SK-N-SH (cell line): Measurements from ENCODE around the gene RESF1. TPM values are rescaled to one million over a fixed set of nuclear protein-coding genes. Genes with fewer than 3 reads are reported as not detected.

Experiments used
- CTCF ChIA-PET: fragments of 300-600, 350-600 bp; formaldehyde crosslinking; extraction: SDS; loops from one replicate; lab custom pipeline; 2021; lab: Yijun Ruan, JAX
- POLR2A ChIA-PET: fragments of 350-600 bp; sonication (Branson Sonifier 250); formaldehyde crosslinking; extraction: SDS; loops from one replicate; lab custom pipeline; 2020; ENCODE audit warnings: antibody characterized with exemption, inconsistent platforms; lab: Yijun Ruan, JAX
- DNase-seq: peaks from one replicate; pipeline ENCODE4 v3.0.0; 2012
- H2AFZ ChIP-seq: fragments of 200-600 bp; sonication (generic); 2 replicates; pipeline ENCODE4 v1.8.1; 2016; ENCODE audit warnings: antibody characterized with exemption, mild to moderate bottlenecking, low read depth
- H3F3A ChIP-seq: fragments of 200-600 bp; sonication (generic); replicated peaks from 2 replicates; pipeline ENCODE3; 2016; ENCODE audit warnings: antibody characterized with exemption, mild to moderate bottlenecking; ENCODE audit not compliant: insufficient read depth
- H3K27ac ChIP-seq, 2 experiments: fragments of 200-500 bp in 1 of 2; fragments of 200-600 bp in 1 of 2; sonication (Bioruptor generic) in 1 of 2; sonication (generic), shearing (Covaris generic) in 1 of 2; 2 replicates each; pipeline versions ENCODE4 v1.5.1 to v1.6.1; 2014 to 2016; ENCODE audit warnings: low read depth in 2 of 2, inconsistent platforms in 1 of 2, low read length in 1 of 2, mild to moderate bottlenecking in 1 of 2, mixed read lengths in 1 of 2
- H3K27me3 ChIP-seq: fragments of 200-600 bp; sonication (generic), shearing (Covaris generic); 2 replicates; pipeline ENCODE4 v1.6.1; 2016; ENCODE audit warnings: mixed run types; ENCODE audit not compliant: insufficient read depth
- H3K36me3 ChIP-seq, 2 experiments: fragments of 200-500 bp in 1 of 2; fragments of 200-600 bp in 1 of 2; sonication (Bioruptor generic) in 1 of 2; sonication (generic) in 1 of 2; replicated peaks in 1 of 2; 2 replicates each; pipeline versions ENCODE3 to v1.5.1; 2014 to 2016; ENCODE audit warnings: low read length in 1 of 2, mild to moderate bottlenecking in 1 of 2; ENCODE audit not compliant: insufficient read depth in 2 of 2, control insufficient read depth in 1 of 2
- H3K4me1 ChIP-seq, 2 experiments: fragments of 200-500 bp in 1 of 2; fragments of 200-600 bp in 1 of 2; sonication (Bioruptor generic) in 1 of 2; sonication (generic), shearing (Covaris generic) in 1 of 2; 2 replicates each; pipeline versions ENCODE4 v1.5.1 to v1.6.1; 2014 to 2016; ENCODE audit warnings: low read depth in 1 of 2, low read length in 1 of 2, mixed run types in 1 of 2; ENCODE audit not compliant: insufficient read depth in 2 of 2, control insufficient read depth in 1 of 2
- H3K4me2 ChIP-seq: fragments of 200-600 bp; sonication (generic), shearing (Covaris generic); 2 replicates; pipeline ENCODE4 v1.6.1; 2017; ENCODE audit warnings: mixed run types
- H3K4me3 ChIP-seq, 2 experiments: fragments of 200-500 bp in 1 of 2; fragments of 200-600 bp in 1 of 2; sonication (Bioruptor generic) in 1 of 2; sonication (generic), shearing (Covaris generic) in 1 of 2; 2 replicates each; pipeline versions ENCODE4 v1.5.1 to v1.8.1; 2014 to 2016; ENCODE audit warnings: low read depth in 2 of 2, inconsistent platforms in 1 of 2, low read length in 1 of 2, mild to moderate bottlenecking in 1 of 2, mixed read lengths in 1 of 2, moderate library complexity in 1 of 2
- H3K79me2 ChIP-seq: fragments of 200-600 bp; sonication (generic); 2 replicates; pipeline ENCODE4 v1.8.1; 2017; ENCODE audit warnings: mild to moderate bottlenecking; ENCODE audit not compliant: insufficient read depth
- H3K9ac ChIP-seq: fragments of 200-600 bp; sonication (generic); 2 replicates; pipeline ENCODE4 v1.6.1; 2017; ENCODE audit warnings: mixed run types
- H3K9me2 ChIP-seq: fragments of 200-600 bp; sonication (generic); 2 replicates; pipeline ENCODE4 v1.6.1; 2017; ENCODE audit warnings: mixed run types
- H3K9me3 ChIP-seq: fragments of 200-600 bp; sonication (generic); 2 replicates; pipeline ENCODE4 v1.6.1; 2017; ENCODE audit warnings: mixed run types, mild to moderate bottlenecking, moderate library complexity
- H4K20me1 ChIP-seq: fragments of 200-600 bp; sonication (generic); 2 replicates; pipeline ENCODE4 v1.6.1; 2017; ENCODE audit warnings: mild to moderate bottlenecking, mixed run types; ENCODE audit not compliant: insufficient read depth
- CHD2 ChIP-seq: fragments of 150-350 bp; IDR thresholded peaks from 2 replicates; pipeline ENCODE4 v1.6.1; 2018; ENCODE audit warnings: low read length; ENCODE audit not compliant: partially characterized antibody
- ELF1 ChIP-seq: IDR thresholded peaks from 2 replicates; pipeline ENCODE4 v1.4.0; 2012
- EP300 ChIP-seq, 2 experiments: IDR thresholded peaks; 2 replicates each; pipeline versions ENCODE4 v1.4.0 to v1.6.1; 2012; ENCODE audit warnings: borderline replicate concordance in 1 of 2, low read depth in 1 of 2, low read length in 1 of 2
- FOXJ3 ChIP-seq: sonication (generic); formaldehyde crosslinking; IDR thresholded peaks from 2 replicates; pipeline ENCODE4 v1.5.1; 2020; ENCODE audit warnings: mild to moderate bottlenecking, missing genetic modification reagents
- FOXM1 ChIP-seq: IDR thresholded peaks from 2 replicates; pipeline ENCODE4 v1.4.0; 2012; ENCODE audit warnings: low read depth, mild to moderate bottlenecking
- JUND ChIP-seq: IDR thresholded peaks from 2 replicates; pipeline ENCODE4 v1.4.0; 2012
- MEF2A ChIP-seq: IDR thresholded peaks from 2 replicates; pipeline ENCODE4 v1.4.0; 2012; ENCODE audit warnings: low read depth, borderline replicate concordance
- MXI1 ChIP-seq: IDR thresholded peaks from 2 replicates; pipeline ENCODE4 v1.6.1; 2012; ENCODE audit warnings: mild to moderate bottlenecking, low read depth, low read length, improper control_type of control experiment
- NFIC ChIP-seq: IDR thresholded peaks from 2 replicates; pipeline ENCODE4 v1.4.0; 2012; ENCODE audit warnings: borderline replicate concordance
- NRF1 ChIP-seq: IDR thresholded peaks from 2 replicates; pipeline ENCODE4 v1.6.1; 2012; ENCODE audit warnings: low read depth, mild to moderate bottlenecking, low read length
- POLR2AphosphoS5 ChIP-seq: IDR thresholded peaks from 2 replicates; pipeline ENCODE4 v1.6.1; 2012; ENCODE audit warnings: low read depth, low read length
- RAD21 ChIP-seq: IDR thresholded peaks from 2 replicates; pipeline ENCODE4 v1.6.1; 2012; ENCODE audit warnings: mild to moderate bottlenecking, low read length
- RCOR1 ChIP-seq: fragments of 150-350 bp; IDR thresholded peaks from 2 replicates; pipeline ENCODE4 v1.6.1; 2017; ENCODE audit warnings: antibody characterized with exemption, low read length
- RXRA ChIP-seq: IDR thresholded peaks from 2 replicates; pipeline ENCODE4 v1.4.0; 2012; ENCODE audit warnings: low read depth, mild to moderate bottlenecking, borderline replicate concordance
- SIN3A ChIP-seq: IDR thresholded peaks from 2 replicates; pipeline ENCODE4 v1.6.1; 2012; ENCODE audit warnings: low read depth, mild to moderate bottlenecking, low read length, moderate library complexity, borderline replicate concordance
- SMC3 ChIP-seq: IDR thresholded peaks from 2 replicates; pipeline ENCODE4 v1.6.1; 2012; ENCODE audit warnings: low read depth, low read length, improper control_type of control experiment
- TEAD4 ChIP-seq: IDR thresholded peaks from 2 replicates; pipeline ENCODE4 v1.4.0; 2012; ENCODE audit warnings: mild to moderate bottlenecking, borderline replicate concordance; ENCODE audit not compliant: insufficient read depth
- WGBS: methylation state at CpG from one replicate; pipeline ENCODE4 v1.1.6; 2017; ENCODE audit warnings: low lambda C conversion rate; 5-methylcytosine and 5-hydroxymethylcytosine counted together
- polyA plus RNA-seq, 3 experiments: library from polyadenylated mRNA; depleted of rRNA; stranded (reverse); fragments of >200 nt; gene quantifications; 2 replicates each; pipeline ENCODE4 v1.2.3, GENCODE V29; 2012
- TF ChIP-seq, protein P1 (sequence below): IDR thresholded peaks from 2 replicates; pipeline ENCODE4 v1.4.0; 2012; ENCODE audit warnings: low read depth, borderline replicate concordance
- TF ChIP-seq, protein P2 (sequence below): fragments of 150-350 bp; IDR thresholded peaks from 2 replicates; pipeline ENCODE4 v1.6.1; 2017; ENCODE audit warnings: antibody characterized with exemption, low read length, low read depth, borderline replicate concordance
- TF ChIP-seq, protein P3 (sequence below): fragments of 200-600 bp; sonication (generic); IDR thresholded peaks from 2 replicates; pipeline ENCODE4 v1.6.1; 2017; ENCODE audit warnings: antibody characterized with exemption, mild to moderate bottlenecking, moderate library complexity
- TF ChIP-seq, protein P4 (sequence below): IDR thresholded peaks from 2 replicates; pipeline ENCODE4 v1.4.0; 2012; ENCODE audit warnings: low read depth
- TF ChIP-seq, protein P5 (sequence below): IDR thresholded peaks from 2 replicates; pipeline ENCODE4; 2012

RESF1 gene
- polyA plus RNA-seq, 1 of the 3 experiments (the other 2 are of a cell fraction): 4.9 TPM

DNA sequence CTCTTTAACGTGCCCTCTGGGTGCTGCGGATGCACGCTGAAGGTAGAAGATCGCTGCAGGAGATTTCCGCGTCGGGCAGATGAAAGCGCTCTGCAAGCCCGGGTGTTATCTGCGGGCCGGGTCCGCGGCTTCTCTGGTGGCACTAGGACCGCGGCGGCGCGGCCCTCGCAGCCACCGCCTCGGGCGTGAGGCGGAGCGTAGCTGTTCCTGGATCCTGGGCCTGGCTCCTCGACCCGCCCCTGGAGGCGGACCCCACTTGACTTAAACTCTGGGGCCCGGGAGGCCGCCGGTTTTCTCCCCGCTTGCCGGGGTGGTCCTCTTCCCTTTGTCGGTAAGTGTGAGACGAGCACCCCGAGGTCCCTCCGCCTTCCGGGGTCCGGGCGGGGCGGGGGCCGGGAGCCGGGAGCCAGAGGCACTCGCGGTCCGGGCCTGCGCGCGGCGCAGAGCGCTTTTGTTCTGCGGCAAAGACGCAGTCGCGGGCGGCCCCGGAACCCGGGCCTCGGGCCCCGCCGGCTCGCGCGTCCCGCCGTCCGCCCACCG lies at the start of gene RESF1 (continued):
- TF ChIP-seq, protein P1, sequence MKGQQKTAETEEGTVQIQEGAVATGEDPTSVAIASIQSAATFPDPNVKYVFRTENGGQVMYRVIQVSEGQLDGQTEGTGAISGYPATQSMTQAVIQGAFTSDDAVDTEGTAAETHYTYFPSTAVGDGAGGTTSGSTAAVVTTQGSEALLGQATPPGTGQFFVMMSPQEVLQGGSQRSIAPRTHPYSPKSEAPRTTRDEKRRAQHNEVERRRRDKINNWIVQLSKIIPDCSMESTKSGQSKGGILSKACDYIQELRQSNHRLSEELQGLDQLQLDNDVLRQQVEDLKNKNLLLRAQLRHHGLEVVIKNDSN: no peak
- TF ChIP-seq, protein P2, sequence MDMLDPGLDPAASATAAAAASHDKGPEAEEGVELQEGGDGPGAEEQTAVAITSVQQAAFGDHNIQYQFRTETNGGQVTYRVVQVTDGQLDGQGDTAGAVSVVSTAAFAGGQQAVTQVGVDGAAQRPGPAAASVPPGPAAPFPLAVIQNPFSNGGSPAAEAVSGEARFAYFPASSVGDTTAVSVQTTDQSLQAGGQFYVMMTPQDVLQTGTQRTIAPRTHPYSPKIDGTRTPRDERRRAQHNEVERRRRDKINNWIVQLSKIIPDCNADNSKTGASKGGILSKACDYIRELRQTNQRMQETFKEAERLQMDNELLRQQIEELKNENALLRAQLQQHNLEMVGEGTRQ: no peak
- no peak for TF ChIP-seq NFIC
- TF ChIP-seq MXI1: 0 out of 2 replicates have a peak, but pooled peaks have one; percentile 13
- no peak for TF ChIP-seq MEF2A
- TF ChIP-seq NRF1: no peak
- TF ChIP-seq SMC3: no peak
- TF ChIP-seq, protein P3, sequence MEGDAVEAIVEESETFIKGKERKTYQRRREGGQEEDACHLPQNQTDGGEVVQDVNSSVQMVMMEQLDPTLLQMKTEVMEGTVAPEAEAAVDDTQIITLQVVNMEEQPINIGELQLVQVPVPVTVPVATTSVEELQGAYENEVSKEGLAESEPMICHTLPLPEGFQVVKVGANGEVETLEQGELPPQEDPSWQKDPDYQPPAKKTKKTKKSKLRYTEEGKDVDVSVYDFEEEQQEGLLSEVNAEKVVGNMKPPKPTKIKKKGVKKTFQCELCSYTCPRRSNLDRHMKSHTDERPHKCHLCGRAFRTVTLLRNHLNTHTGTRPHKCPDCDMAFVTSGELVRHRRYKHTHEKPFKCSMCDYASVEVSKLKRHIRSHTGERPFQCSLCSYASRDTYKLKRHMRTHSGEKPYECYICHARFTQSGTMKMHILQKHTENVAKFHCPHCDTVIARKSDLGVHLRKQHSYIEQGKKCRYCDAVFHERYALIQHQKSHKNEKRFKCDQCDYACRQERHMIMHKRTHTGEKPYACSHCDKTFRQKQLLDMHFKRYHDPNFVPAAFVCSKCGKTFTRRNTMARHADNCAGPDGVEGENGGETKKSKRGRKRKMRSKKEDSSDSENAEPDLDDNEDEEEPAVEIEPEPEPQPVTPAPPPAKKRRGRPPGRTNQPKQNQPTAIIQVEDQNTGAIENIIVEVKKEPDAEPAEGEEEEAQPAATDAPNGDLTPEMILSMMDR: no peak

DNA sequence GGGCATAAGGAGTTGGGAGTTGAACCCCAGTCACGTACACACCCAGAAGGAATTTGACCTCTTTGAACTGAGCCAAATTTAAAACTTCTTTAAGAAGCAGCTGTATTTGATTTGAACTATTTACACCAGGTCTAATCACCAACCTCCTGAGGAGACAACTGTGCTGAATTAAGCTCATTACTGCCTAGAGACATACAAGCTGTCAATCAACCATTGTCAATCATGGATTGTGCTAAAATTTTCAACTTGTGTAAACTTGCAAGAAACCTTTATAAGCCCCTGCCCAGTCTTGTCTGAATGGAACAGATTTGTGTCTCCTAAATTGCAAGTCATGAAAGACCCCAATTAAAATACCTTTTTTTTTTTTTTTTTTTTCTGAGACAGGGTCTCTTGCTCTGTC lies 44.3 kb upstream of the RESF1 start:
- Histone ChIP-seq H3K27me3 (no peaks in the 10 kb centered on the region), H2AFZ (no peak overlapping the region), H3K4me3 (no peak overlapping the region), H3K4me1 (no peaks in the 10 kb centered on the region), H3K4me2 (no peak overlapping the region), H3K79me2 (no peaks in the 10 kb centered on the region), H3K9me3 (no peaks in the 10 kb centered on the region), H3F3A (no peaks in the 10 kb centered on the region), H4K20me1 (no peaks in the 10 kb centered on the region), H3K27ac (no peak overlapping the region), H3K9me2 (no peaks in the 10 kb centered on the region), H3K36me3 (no peaks in the 10 kb centered on the region), H3K9ac (no peak overlapping the region)
- 17% methylated on average over 1 of the region's 1 CpG for WGBS
- TF ChIP-seq POLR2AphosphoS5 (no peak), FOXM1 (no peak), RCOR1 (no peak), NRF1 (no peak), JUND (no peak), ELF1 (no peak), CHD2 (no peak), RXRA (no peak), TEAD4 (no peak), RAD21 (no peak), EP300 (IDR thresholded peaks at IDR 0.05; ENCODE audit: borderline replicate concordance in 1 of 2, low read depth in 1 of 2, low read length in 1 of 2) (no peak), FOXJ3 (CRISPR knock-in tag) (no peak), SIN3A (no peak)
- TF ChIP-seq, protein P2: no peak
- TF ChIP-seq, protein P4, sequence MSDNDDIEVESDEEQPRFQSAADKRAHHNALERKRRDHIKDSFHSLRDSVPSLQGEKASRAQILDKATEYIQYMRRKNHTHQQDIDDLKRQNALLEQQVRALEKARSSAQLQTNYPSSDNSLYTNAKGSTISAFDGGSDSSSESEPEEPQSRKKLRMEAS: no peak
- TF ChIP-seq, protein P5, sequence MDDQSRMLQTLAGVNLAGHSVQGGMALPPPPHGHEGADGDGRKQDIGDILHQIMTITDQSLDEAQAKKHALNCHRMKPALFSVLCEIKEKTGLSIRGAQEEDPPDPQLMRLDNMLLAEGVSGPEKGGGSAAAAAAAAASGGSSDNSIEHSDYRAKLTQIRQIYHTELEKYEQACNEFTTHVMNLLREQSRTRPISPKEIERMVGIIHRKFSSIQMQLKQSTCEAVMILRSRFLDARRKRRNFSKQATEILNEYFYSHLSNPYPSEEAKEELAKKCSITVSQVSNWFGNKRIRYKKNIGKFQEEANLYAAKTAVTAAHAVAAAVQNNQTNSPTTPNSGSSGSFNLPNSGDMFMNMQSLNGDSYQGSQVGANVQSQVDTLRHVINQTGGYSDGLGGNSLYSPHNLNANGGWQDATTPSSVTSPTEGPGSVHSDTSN: no peak
- TF ChIP-seq, protein P1: no peak
- no peak for DNase-seq
- ChIA-PET CTCF (no interaction called here), POLR2A (no interaction called here)
